Pancreas (tissue), 10 donors: Measurements from ENCODE around the gene CEP350. TPM values are rescaled to one million over a fixed set of nuclear protein-coding genes. Genes with fewer than 3 reads are reported as not detected.
"Not testable (repeated sequence)": the region's sequence is repeated elsewhere in the genome, so short reads cannot be mapped to it uniquely, and the experiment has no call there.

Experiments
- ATAC-seq, 4 donors: fragments of 200-7000 bp; cut with Tn5 transposase; one replicate each; pipeline versions ENCODE4 v1.8.0 to v1.9.1; 2020; ENCODE audit warnings: mild to moderate bottlenecking in 4 of 4, moderate library complexity in 4 of 4
- DNase-seq, 6 donors: peaks; one replicate each; pipeline ENCODE4 v3.0.0-alpha.2; 2020
- FAIRE-seq: peaks from 2 replicates; lab custom pipeline; 2012; peaks lifted over from hg19 to GRCh38; lab: Jason Lieb, UNC
- H3K27ac ChIP-seq, 4 donors: fragments of 200-600 bp; sonication (generic); 1 replicate in 3 of 4; 2 replicates in 1 of 4; pipeline versions ENCODE4 v1.5.0 to v1.8.0; 2020
- H3K27me3 ChIP-seq, 4 donors: fragments of 200-600 bp; one replicate each; pipeline ENCODE4 v1.8.0; 2021
- H3K36me3 ChIP-seq, 3 donors: fragments of 200-600 bp; sonication (generic) in 1 of 3; one replicate each; pipeline versions ENCODE4 v1.5.0 to v1.8.0; 2020 to 2021
- H3K4me1 ChIP-seq, 3 donors: fragments of 200-600 bp; one replicate each; pipeline ENCODE4 v1.8.0; 2021
- H3K4me3 ChIP-seq, 4 donors: fragments of 200-600 bp; sonication (generic) in 2 of 4; one replicate each; pipeline versions ENCODE4 v1.5.0 to v1.8.0; 2020 to 2021
- H3K9me3 ChIP-seq, 4 donors: fragments of 200-600 bp; one replicate each; pipeline ENCODE4 v1.8.0; 2021
- CTCF ChIP-seq, 4 donors: fragments of 200-600 bp; sonication (generic) in 3 of 4; IDR thresholded peaks; one replicate each; pipeline versions ENCODE4 v1.5.0 to v1.8.0; 2021; ENCODE audit warnings: antibody characterized with exemption in 4 of 4
- WGBS, 2 donors: extraction: QIAGEN DNeasy Blood & Tissue Kit; methylation state at CpG; one replicate each; pipeline ENCODE4 v1.1.7; 2013; 5-methylcytosine and 5-hydroxymethylcytosine counted together
- intact Hi-C, 3 donors: fragments of 100-400 bp; cut with DNase I; formaldehyde crosslinking; loops; one replicate each; pipeline versions ENCODE4 v1.11.1 to v1.14.2; 2022
- polyA plus RNA-seq, 2 donors: library from polyadenylated mRNA; stranded (reverse); fragments of 200-250 nt; gene quantifications; one replicate each; pipeline ENCODE4 v1.2.3, GENCODE V29; 2013
- total RNA-seq, 6 donors: library from RNA; stranded (reverse); fragmentation: NEBNext Ultra II Directional in 4 of 6; extraction: Animal tissue kit (Norgen Biotek cat#: 25700) in 4 of 6; gene quantifications; one replicate each; pipeline versions ENCODE4 v1.2.1 to v1.2.4, GENCODE V29; 2021 to 2023
- donor health status: healthy with polysubstance abuse.
- donor health status: DM: no; HTN: no; CAD: no; lungs with moderate emphysema.
- donor health status: DM: no; HTN: no; CAD: no.
- donor health status: control.
- donor health status: control.
- donor health status: Bipolar disorder and iron deficiency.
- donor health status: DM: yes; HTN: yes; CAD: no.
- donor health status: DM: no; HTN: no; CAD: no.
- donor health status: DM: no; HTN: no; CAD: no.
- donor health status: DM: yes; HTN: yes; CAD: no.

The CEP350 gene
- total and polyA plus RNA-seq, 8 donors, result 4.6 to 30.8 (median 21.4) TPM

- no peak for TF ChIP-seq CTCF (IDR thresholded peaks at IDR 0.05)
- FAIRE-seq, result no peak
- peaks cover 5 to 15% (median 11%) of the 10 kb centered on the region in 3 donors for H3K4me1 ChIP-seq
- H3K4me3 ChIP-seq, result peak overlapping the region; percentile 83 to 98 (median 92)
- peak overlapping the region; percentile 85 to 96 (median 94) for H3K27ac ChIP-seq
- WGBS, 2 donors, result 0 to 1% methylated on average over 10 of the region's 10 CpGs
- intact Hi-C loops, result no loop called here
- no peaks in the 10 kb centered on the region for H3K36me3 ChIP-seq
- H3K9me3 ChIP-seq, result no peaks in the 10 kb centered on the region
- peak; percentile 25 to 38 (median 26) for ATAC-seq
- DNase-seq, result no peak
- H3K27me3 ChIP-seq, result no peaks in the 10 kb centered on the region
These were observed 674 bp downstream of the CEP350 start for GRCh38 chr1:179955287-179955680.

GRCh38 chr1:179955731-179956130 lies 1.1 kb downstream of the CEP350 start:
- intact Hi-C loops, result no loop called here
- FAIRE-seq, result no peak
- Histone ChIP-seq H3K4me3 (peak overlapping the region; percentile 83 to 98 (median 92)), H3K36me3 (no peaks in the 10 kb centered on the region), H3K9me3 (no peaks in the 10 kb centered on the region), H3K4me1 (peaks cover 5 to 15% (median 11%) of the 10 kb centered on the region in 3 donors), H3K27me3 (no peaks in the 10 kb centered on the region), H3K27ac (peak overlapping the region in 2 of 4 donors; percentile 95 to 96)
- TF ChIP-seq CTCF (IDR thresholded peaks at IDR 0.05), result no peak
- 0 to 1% methylated on average over 3 of the region's 3 CpGs for WGBS, 2 donors
- no peak for ATAC-seq
- DNase-seq, result no peak

GRCh38 chr1:179958359-179958758 lies 3.7 kb downstream of the CEP350 start:
- DNase-seq, result no peak
- FAIRE-seq, result no peak
- H3K9me3 ChIP-seq, result no peaks in the 10 kb centered on the region
- H3K27me3 ChIP-seq, result no peaks in the 10 kb centered on the region
- 57 to 60% methylated on average over 3 of the region's 3 CpGs for WGBS, 2 donors
- H3K4me1 ChIP-seq, result peaks cover 5 to 15% (median 11%) of the 10 kb centered on the region in 3 donors
- H3K4me3 ChIP-seq, result no peak overlapping the region
- no peak for TF ChIP-seq CTCF (IDR thresholded peaks at IDR 0.05)
- H3K27ac ChIP-seq, result no peak overlapping the region
- ATAC-seq, result no peak
- intact Hi-C loops, result no loop called here
- H3K36me3 ChIP-seq, result no peaks in the 10 kb centered on the region

GRCh38 chr1:179962168-179962567 lies 7.6 kb downstream of the CEP350 start:
- H3K27ac ChIP-seq, H3K4me1 ChIP-seq, H3K27me3 ChIP-seq, ATAC-seq, intact Hi-C loops, FAIRE-seq, H3K9me3 ChIP-seq, H3K36me3 ChIP-seq, H3K4me3 ChIP-seq, DNase-seq: not testable (repeated sequence)
- 98 to 99% methylated on average over 8 of the region's 8 CpGs for WGBS, 2 donors

- intact Hi-C loops, result no loop called here
- TF ChIP-seq CTCF (IDR thresholded peaks at IDR 0.05), result no peak
- Histone ChIP-seq H3K9me3 (no peaks in the 10 kb centered on the region), H3K36me3 (peaks cover 0 to 8% (median 0%) of the 10 kb centered on the region in 3 donors), H3K4me3 (no peak overlapping the region), H3K27me3 (no peaks in the 10 kb centered on the region), H3K4me1 (peaks cover 0 to 15% (median 7%) of the 10 kb centered on the region in 3 donors), H3K27ac (no peak overlapping the region)
- FAIRE-seq (no peak), ATAC-seq (no peak), DNase-seq (no peak)
These were observed 11.9 kb downstream of the CEP350 start for GRCh38 chr1:179966551-179966950.
